Measurements from ENCODE around the gene PTPDC1. TPM values are rescaled to one million over a fixed set of nuclear protein-coding genes. Genes with fewer than 3 reads are reported as not detected.

The PTPDC1 gene
- total and polyA plus RNA-seq, 2 donors (not counting 1 experiment from before 2014, with no cell fraction given) = 3.7 to 9.8 TPM

DNA sequence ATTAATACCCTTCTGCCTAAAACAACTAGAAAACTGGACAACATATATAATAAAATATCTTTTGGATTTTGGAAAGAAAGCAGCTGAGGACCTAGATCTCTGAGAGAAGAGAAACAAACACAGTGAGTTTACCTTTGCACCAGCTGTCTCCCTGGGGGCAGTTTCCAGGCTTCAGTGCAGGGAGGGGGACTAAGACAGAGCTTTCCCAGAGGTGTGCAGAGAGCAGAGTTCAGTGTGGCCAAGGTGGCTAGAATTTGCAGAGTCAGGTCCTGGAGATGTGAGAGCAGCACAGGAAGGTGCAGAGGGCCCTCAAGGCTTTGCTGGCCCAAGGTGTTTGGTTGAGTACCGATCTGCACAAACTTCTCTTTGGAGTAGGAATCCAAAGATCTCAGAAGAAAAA is 26.3 kb upstream of the PTPDC1 start:
- ATAC-seq (ENCODE audit: low read depth) = no peak
- Histone ChIP-seq H3K79me2 (ENCODE audit: control insufficient read depth, insufficient read depth, low read length) (no peaks in the 10 kb centered on the region), H3K36me3 (replicated peaks in 1 of 2; ENCODE audit: control extremely low read depth in 1 of 2, control insufficient read depth in 1 of 2, extremely low read depth in 1 of 2, insufficient read depth in 2 of 2, low read length in 1 of 2) (no peaks in the 10 kb centered on the region), H3K4me2 (replicated peaks; ENCODE audit: low read depth, low read length, poor library complexity, severe bottlenecking) (no peak overlapping the region), H3K4me1 (ENCODE audit: control insufficient read depth in 2 of 2, insufficient read depth in 2 of 2, low read length in 2 of 2) (no peaks in the 10 kb centered on the region), H3K9ac (ENCODE audit: low read length) (no peak overlapping the region), H3K27ac (ENCODE audit: low read length in 2 of 2) (no peak overlapping the region), H3K27me3 (replicated peaks in 1 of 4; ENCODE audit: control extremely low read depth in 1 of 4, control insufficient read depth in 3 of 4, insufficient read depth in 4 of 4, low read length in 3 of 4) (no peaks in the 10 kb centered on the region), H3K9me3 (ENCODE audit: control extremely low read depth in 1 of 3, control insufficient read depth in 2 of 3, insufficient read depth in 1 of 3, low read length in 2 of 3) (peaks cover 0 to 20% (median 16%) of the 10 kb centered on the region in 3 donors), H3K4me3 (ENCODE audit: control extremely low read depth in 1 of 5, extremely low read depth in 1 of 5, insufficient read depth in 1 of 5, low read depth in 2 of 5, low read length in 4 of 5) (no peak overlapping the region), H2AFZ (ENCODE audit: insufficient read depth, low read depth, low read length, poor library complexity, severe bottlenecking) (no peak overlapping the region), H4K20me1 (ENCODE audit: control insufficient read depth, insufficient read depth, low read length, poor library complexity, severe bottlenecking) (no peaks in the 10 kb centered on the region)
- H3K27me3 Mint-ChIP-seq = no peaks in the 10 kb centered on the region
- CTCF ChIA-PET = interaction anchor here (1.3 to 4.5 kb wide), 2 partner anchors 8 to 155 kb away, joined by 4 to 28 read pairs; no protein-coding TSS in a partner anchor
- TF ChIP-seq EZH2 (IDR thresholded peaks at IDR 0.05; ENCODE audit: borderline replicate concordance, insufficient read depth, low read depth, low read length, poor library complexity, severe bottlenecking) = no peak
- TF ChIP-seq, protein P1, sequence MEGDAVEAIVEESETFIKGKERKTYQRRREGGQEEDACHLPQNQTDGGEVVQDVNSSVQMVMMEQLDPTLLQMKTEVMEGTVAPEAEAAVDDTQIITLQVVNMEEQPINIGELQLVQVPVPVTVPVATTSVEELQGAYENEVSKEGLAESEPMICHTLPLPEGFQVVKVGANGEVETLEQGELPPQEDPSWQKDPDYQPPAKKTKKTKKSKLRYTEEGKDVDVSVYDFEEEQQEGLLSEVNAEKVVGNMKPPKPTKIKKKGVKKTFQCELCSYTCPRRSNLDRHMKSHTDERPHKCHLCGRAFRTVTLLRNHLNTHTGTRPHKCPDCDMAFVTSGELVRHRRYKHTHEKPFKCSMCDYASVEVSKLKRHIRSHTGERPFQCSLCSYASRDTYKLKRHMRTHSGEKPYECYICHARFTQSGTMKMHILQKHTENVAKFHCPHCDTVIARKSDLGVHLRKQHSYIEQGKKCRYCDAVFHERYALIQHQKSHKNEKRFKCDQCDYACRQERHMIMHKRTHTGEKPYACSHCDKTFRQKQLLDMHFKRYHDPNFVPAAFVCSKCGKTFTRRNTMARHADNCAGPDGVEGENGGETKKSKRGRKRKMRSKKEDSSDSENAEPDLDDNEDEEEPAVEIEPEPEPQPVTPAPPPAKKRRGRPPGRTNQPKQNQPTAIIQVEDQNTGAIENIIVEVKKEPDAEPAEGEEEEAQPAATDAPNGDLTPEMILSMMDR (IDR thresholded peaks at IDR 0.05) = no peak
- no peak for DNase-seq
- H3K4me3 Mint-ChIP-seq = no peak overlapping the region
- intact Hi-C loops (cut with micrococcal nuclease) = no loop called here
- WGBS (ENCODE audit: insufficient coverage) = 100% methylated on average over 1 of the region's 1 CpG
- H3K9me3 Mint-ChIP-seq (ENCODE audit: insufficient read depth) = peaks cover 11% of the 10 kb centered on the region
- no peak overlapping the region for H3K27ac Mint-ChIP-seq
- no peaks in the 10 kb centered on the region for H3K4me1 Mint-ChIP-seq
- POLR2A ChIA-PET = no interaction called here

DNA sequence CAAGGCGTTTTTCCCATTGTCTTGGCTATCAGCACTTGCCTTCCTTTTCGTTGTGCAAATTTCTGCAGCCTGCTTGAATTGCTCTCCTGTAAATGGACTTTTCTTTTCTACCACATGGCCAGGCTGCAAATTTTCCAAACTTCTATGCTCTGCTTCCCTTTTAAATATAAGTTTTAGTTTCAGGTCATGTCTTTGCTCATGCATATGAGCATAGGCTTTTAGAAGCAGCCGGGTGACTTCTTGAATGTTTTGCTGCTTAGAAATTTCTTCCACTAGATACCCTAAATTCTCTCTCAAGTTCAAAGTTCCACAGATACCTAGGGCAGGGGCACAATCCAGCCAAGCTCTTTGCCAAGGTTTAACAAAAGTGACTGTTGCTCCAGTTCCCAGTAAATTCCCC is 22.4 kb upstream of the PTPDC1 start:
- no peak for TF ChIP-seq EZH2 (IDR thresholded peaks at IDR 0.05; ENCODE audit: borderline replicate concordance, insufficient read depth, low read depth, low read length, poor library complexity, severe bottlenecking)
- TF ChIP-seq, protein P1 (IDR thresholded peaks at IDR 0.05) = no peak
- no peak overlapping the region for H3K4me2 ChIP-seq (replicated peaks; ENCODE audit: low read depth, low read length, poor library complexity, severe bottlenecking)
- H3K9me3 ChIP-seq (ENCODE audit: control extremely low read depth in 1 of 3, control insufficient read depth in 2 of 3, insufficient read depth in 1 of 3, low read length in 2 of 3) = peaks cover 0 to 20% (median 16%) of the 10 kb centered on the region in 3 donors
- peaks cover 4 to 5% of the 10 kb centered on the region in 2 donors for H3K4me1 ChIP-seq (ENCODE audit: control insufficient read depth in 2 of 2, insufficient read depth in 2 of 2, low read length in 2 of 2)
- Mint-ChIP-seq H3K27ac (no peak overlapping the region), H3K4me3 (no peak overlapping the region), H3K4me1 (peaks cover 6% of the 10 kb centered on the region), H3K27me3 (no peaks in the 10 kb centered on the region), H3K9me3 (ENCODE audit: insufficient read depth) (peaks cover 11% of the 10 kb centered on the region)
- intact Hi-C loops (cut with micrococcal nuclease) = no loop called here
- ChIA-PET POLR2A (no interaction called here), CTCF (interaction anchor here (1.4 to 9.1 kb wide), 2 partner anchors 48 to 152 kb away, joined by 3 to 409 read pairs; no protein-coding TSS in a partner anchor)
- 100% methylated on average over 2 of the region's 3 CpGs for WGBS (ENCODE audit: insufficient coverage)
- H3K27ac ChIP-seq (ENCODE audit: low read length in 2 of 2) = no peak overlapping the region
- no peaks in the 10 kb centered on the region for H3K36me3 ChIP-seq (replicated peaks in 1 of 2; ENCODE audit: control extremely low read depth in 1 of 2, control insufficient read depth in 1 of 2, extremely low read depth in 1 of 2, insufficient read depth in 2 of 2, low read length in 1 of 2)
- H3K4me3 ChIP-seq (ENCODE audit: control extremely low read depth in 1 of 5, extremely low read depth in 1 of 5, insufficient read depth in 1 of 5, low read depth in 2 of 5, low read length in 4 of 5) = no peak overlapping the region
- ATAC-seq (ENCODE audit: low read depth) = no peak
- H3K9ac ChIP-seq (ENCODE audit: low read length) = no peak overlapping the region
- H3K27me3 ChIP-seq (replicated peaks in 1 of 4; ENCODE audit: control extremely low read depth in 1 of 4, control insufficient read depth in 3 of 4, insufficient read depth in 4 of 4, low read length in 3 of 4) = no peaks in the 10 kb centered on the region
- no peaks in the 10 kb centered on the region for H3K79me2 ChIP-seq (ENCODE audit: control insufficient read depth, insufficient read depth, low read length)
- H4K20me1 ChIP-seq (ENCODE audit: control insufficient read depth, insufficient read depth, low read length, poor library complexity, severe bottlenecking) = no peaks in the 10 kb centered on the region
- DNase-seq = no peak
- no peak overlapping the region for H2AFZ ChIP-seq (ENCODE audit: insufficient read depth, low read depth, low read length, poor library complexity, severe bottlenecking)
